HEK293 (cell line): ENCODE results near the gene PPP6R3.

Experiments used
- CTCF ChIP-seq: fragments of 450-650 bp; formaldehyde crosslinking; IDR thresholded peaks from 2 replicates; pipeline ENCODE4 v1.5.1; 2016; ENCODE audit warnings: missing biosample characterization, missing genetic modification characterization
- ZNF148 ChIP-seq: fragments of 450-650 bp; formaldehyde crosslinking; IDR thresholded peaks from 2 replicates; pipeline ENCODE4 v1.5.0; 2017; ENCODE audit warnings: missing biosample characterization, missing genetic modification characterization, borderline replicate concordance
- ZNF785 ChIP-seq: fragments of 450-650 bp; formaldehyde crosslinking; IDR thresholded peaks from 2 replicates; pipeline ENCODE4 v1.5.1; 2016; ENCODE audit warnings: missing biosample characterization, missing genetic modification characterization

- TF ChIP-seq ZNF785 (no peak), ZNF148 (tag by site-specific recombination) (no peak), CTCF (tag by site-specific recombination) (no peak)
These were observed 15.0 kb upstream of the PPP6R3 start for GRCh38 chr11:68445531-68446035.
